Measurements from ENCODE around the gene MRNIP. TPM values are rescaled to one million over a fixed set of nuclear protein-coding genes. Genes with fewer than 3 reads are reported as not detected.

The MRNIP gene
- total RNA-seq, 6 experiments from 2014 or later, result 8.2 to 13.5 (median 9.9) TPM

DNA sequence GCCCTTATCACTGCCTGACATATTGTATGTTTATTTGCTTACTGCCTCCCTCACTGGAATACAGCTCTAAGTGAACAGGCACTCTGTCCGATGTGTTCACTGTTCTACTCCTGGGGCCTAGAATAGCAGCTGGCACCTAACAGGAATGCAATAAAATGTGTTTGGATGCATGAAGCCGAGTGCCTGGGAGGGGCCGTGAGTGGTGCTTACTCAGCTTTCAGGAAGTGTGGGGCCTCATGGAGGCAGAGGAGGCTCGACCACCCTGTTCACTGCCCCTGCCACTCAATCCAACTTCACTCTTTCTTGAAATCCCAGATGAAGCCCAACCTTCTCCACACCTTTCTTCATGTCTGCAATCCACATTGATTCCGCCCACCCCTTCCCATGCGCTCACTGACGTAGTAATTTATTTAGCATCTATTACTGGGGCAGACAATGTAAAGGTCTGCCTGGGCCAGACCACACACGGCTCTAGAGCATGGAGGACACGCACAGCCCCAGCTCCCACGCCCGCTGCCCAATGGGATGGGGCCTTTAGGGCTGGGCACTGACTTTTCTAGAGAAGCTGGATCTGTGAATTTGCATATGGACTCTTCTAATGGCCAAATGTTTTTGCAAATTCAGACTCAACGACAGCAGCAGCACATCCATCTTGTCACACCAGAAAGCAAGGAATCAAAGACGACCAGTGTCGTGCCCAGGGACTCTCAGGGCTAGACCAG, 27.7 kb upstream of the MRNIP start:
- peaks cover 81% of the 10 kb centered on the region for H3K36me3 Mint-ChIP-seq (ENCODE audit: low read depth)
- no peak overlapping the region for H3K27ac Mint-ChIP-seq
- H3K9me3 Mint-ChIP-seq, result peaks cover 30% of the 10 kb centered on the region
- H3K4me1 Mint-ChIP-seq (ENCODE audit: low read depth), result no peaks in the 10 kb centered on the region; the same call in 1 of the 2 replicates
- DNase-seq, result no peak
- H3K27me3 Mint-ChIP-seq (ENCODE audit: insufficient read depth), result no peaks in the 10 kb centered on the region; the same call in 1 of the 2 replicates
- TF ChIP-seq, protein P1, sequence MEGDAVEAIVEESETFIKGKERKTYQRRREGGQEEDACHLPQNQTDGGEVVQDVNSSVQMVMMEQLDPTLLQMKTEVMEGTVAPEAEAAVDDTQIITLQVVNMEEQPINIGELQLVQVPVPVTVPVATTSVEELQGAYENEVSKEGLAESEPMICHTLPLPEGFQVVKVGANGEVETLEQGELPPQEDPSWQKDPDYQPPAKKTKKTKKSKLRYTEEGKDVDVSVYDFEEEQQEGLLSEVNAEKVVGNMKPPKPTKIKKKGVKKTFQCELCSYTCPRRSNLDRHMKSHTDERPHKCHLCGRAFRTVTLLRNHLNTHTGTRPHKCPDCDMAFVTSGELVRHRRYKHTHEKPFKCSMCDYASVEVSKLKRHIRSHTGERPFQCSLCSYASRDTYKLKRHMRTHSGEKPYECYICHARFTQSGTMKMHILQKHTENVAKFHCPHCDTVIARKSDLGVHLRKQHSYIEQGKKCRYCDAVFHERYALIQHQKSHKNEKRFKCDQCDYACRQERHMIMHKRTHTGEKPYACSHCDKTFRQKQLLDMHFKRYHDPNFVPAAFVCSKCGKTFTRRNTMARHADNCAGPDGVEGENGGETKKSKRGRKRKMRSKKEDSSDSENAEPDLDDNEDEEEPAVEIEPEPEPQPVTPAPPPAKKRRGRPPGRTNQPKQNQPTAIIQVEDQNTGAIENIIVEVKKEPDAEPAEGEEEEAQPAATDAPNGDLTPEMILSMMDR (IDR thresholded peaks at IDR 0.05), result no peak
- H3K4me3 Mint-ChIP-seq, result no peak overlapping the region

DNA sequence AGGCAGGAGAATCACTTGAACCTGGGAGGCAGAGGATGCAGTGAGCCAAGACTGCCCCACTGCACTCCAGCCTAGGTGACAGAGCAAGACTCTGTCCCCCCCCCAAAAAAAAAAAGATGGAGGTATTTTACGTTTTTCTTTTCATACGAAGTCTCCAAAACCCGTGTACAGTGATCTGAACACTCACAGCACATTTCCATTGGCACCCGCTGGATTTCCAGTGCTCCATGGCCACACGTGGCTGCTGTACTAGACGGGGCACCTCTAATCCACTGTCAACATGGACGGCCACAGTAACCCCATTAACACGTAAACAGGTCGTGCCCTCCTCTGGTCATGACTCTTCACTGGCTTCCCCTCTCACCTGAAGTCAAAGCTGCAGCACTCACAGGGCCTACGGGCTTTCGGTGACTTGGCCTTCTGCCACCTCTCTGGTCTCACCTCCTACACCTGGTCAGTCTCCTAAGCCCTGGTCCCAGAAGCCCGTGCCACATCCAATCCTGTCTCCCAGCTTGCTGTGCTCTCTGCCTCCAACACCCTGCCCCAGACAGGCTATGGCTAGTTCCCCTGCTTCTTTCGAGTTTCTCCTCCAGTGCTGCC, 27.0 kb upstream of the MRNIP start:
- TF ChIP-seq, protein P1 (IDR thresholded peaks at IDR 0.05), result no peak
- Mint-ChIP-seq H3K27me3 (ENCODE audit: insufficient read depth) (no peaks in the 10 kb centered on the region; the same call in 1 of the 2 replicates), H3K4me1 (ENCODE audit: low read depth) (no peaks in the 10 kb centered on the region; the same call in 1 of the 2 replicates), H3K9me3 (peaks cover 30% of the 10 kb centered on the region), H3K36me3 (ENCODE audit: low read depth) (peaks cover 84% of the 10 kb centered on the region), H3K27ac (no peak overlapping the region), H3K4me3 (no peak overlapping the region)
- DNase-seq, result no peak

DNA sequence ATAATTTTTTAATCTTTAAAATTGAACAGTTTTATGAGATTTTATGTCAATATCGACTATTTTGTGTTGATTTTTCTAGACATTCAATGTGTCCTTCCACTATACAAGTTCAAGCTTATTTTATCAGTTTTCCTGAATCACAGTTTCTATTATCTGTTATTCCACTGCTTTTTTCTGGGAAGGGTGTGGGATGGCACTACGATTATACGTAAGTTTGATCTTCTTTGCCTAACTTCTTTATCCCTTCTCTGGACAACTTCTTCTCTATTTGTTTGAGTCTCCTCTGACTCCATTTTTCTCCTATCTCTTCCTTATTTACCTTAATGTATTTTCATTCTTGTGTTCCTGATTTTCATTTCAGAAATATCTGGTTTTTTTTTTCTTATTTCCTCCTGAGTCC, 24.5 kb upstream of the MRNIP start:
- Mint-ChIP-seq H3K9me3 (peaks cover 30% of the 10 kb centered on the region), H3K4me1 (ENCODE audit: low read depth) (no peaks in the 10 kb centered on the region; the same call in 1 of the 2 replicates), H3K27ac (no peak overlapping the region), H3K4me3 (no peak overlapping the region), H3K27me3 (ENCODE audit: insufficient read depth) (no peaks in the 10 kb centered on the region; the same call in 1 of the 2 replicates), H3K36me3 (ENCODE audit: low read depth) (peaks cover 66% of the 10 kb centered on the region)
- TF ChIP-seq, protein P1 (IDR thresholded peaks at IDR 0.05), result no peak
- no peak for DNase-seq

DNA sequence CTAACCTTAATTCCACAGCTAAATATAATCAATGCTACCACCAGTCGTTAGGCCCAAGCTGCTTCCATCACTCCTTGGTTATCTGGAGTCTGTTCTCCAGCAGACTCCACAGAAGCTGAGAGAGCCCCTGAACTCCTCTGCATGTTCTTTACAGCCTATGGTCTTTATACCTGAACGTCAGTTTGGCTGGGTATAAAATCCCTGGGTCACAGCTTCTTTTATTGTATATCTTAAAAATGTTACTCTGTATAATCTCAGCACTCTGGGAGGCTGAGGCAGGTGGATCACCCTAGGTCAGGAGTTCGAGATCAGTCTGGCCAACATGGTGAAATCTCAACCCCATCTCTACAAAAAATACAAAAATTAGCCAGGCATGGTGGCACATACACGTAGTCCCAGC, 23.7 kb upstream of the MRNIP start:
- TF ChIP-seq, protein P1 (IDR thresholded peaks at IDR 0.05), result no peak
- H3K4me3 Mint-ChIP-seq, result no peak overlapping the region
- H3K4me1 Mint-ChIP-seq (ENCODE audit: low read depth), result no peaks in the 10 kb centered on the region; the same call in 1 of the 2 replicates
- peaks cover 65% of the 10 kb centered on the region for H3K36me3 Mint-ChIP-seq (ENCODE audit: low read depth)
- no peak for DNase-seq
- H3K27ac Mint-ChIP-seq, result no peak overlapping the region
- peaks cover 30% of the 10 kb centered on the region for H3K9me3 Mint-ChIP-seq
- H3K27me3 Mint-ChIP-seq (ENCODE audit: insufficient read depth), result no peaks in the 10 kb centered on the region; the same call in 1 of the 2 replicates

DNA sequence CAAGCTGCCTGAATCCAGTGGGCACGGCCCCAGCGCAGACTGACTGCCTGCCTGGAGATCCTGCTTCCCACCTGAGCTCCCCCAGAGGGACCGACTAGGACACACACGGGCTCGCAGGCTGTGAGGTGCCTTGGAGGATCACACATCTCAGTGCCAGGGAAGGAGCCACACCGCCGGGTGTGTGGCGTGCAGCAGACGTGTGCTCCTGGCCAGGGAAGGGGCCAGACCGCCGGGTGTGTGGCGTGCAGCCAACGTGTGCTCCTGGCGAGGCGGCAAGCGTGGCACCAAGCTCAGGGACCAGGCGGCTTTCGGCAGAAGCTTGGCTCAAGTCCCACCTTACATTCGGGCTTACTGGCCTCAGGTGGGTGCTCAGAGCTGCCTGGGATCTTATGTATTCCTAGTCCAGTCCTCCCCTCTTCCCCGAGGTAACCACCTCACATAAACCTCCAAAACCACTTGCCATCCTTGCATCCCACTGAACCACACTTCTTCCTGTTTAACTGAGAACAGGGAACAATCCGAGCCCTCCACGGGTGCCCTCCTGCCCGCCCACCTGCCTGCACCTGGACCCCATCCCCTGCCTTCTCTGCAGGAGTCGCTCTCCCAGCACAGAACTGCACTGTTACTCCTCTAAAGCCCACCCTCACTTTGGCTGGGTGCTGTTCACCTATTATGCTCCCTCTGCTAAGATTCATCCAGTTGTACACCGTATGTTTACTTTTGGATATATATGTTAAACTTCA, 22.4 kb upstream of the MRNIP start:
- Mint-ChIP-seq H3K36me3 (ENCODE audit: low read depth) (peaks cover 51% of the 10 kb centered on the region), H3K27me3 (ENCODE audit: insufficient read depth) (no peaks in the 10 kb centered on the region; the same call in 1 of the 2 replicates), H3K4me3 (no peak overlapping the region), H3K9me3 (peaks cover 30% of the 10 kb centered on the region), H3K27ac (no peak overlapping the region), H3K4me1 (ENCODE audit: low read depth) (no peaks in the 10 kb centered on the region; the same call in 1 of the 2 replicates)
- TF ChIP-seq, protein P1 (IDR thresholded peaks at IDR 0.05), result no peak
- DNase-seq, result no peak

Measured in HFFc6 (cell line).